HL-60 (cell line): ENCODE measurements around the gene SCYL2.

Experiments used
- DNase-seq, 2 experiments: peaks; one replicate each; pipeline ENCODE4 v3.0.0-alpha.2; 2010 to 2020; ENCODE audit warnings: low read depth in 1 of 2, low spot score in 1 of 2
- H3K27ac ChIP-seq: fragments of 250-450 bp; sonication (Bioruptor Pico); replicated peaks from 2 replicates; pipeline ENCODE4 v1.5.1; 2020; ENCODE audit warnings: mild to moderate bottlenecking, moderate library complexity
- H3K27me3 ChIP-seq: fragments of 250-450 bp; sonication (Bioruptor Pico); 2 replicates; pipeline ENCODE4 v1.5.1; 2021; ENCODE audit warnings: mild to moderate bottlenecking, moderate library complexity; ENCODE audit not compliant: insufficient read depth, poor library complexity, severe bottlenecking
- H3K4me3 ChIP-seq: replicated peaks from 2 replicates; pipeline ENCODE4 v1.5.1; 2011; ENCODE audit warnings: mild to moderate bottlenecking, control low read depth, low read length; ENCODE audit not compliant: insufficient read depth
- GABPA ChIP-seq: IDR thresholded peaks from 2 replicates; pipeline ENCODE4 v1.6.1; 2012; ENCODE audit warnings: low read depth
- POLR2AphosphoS5 ChIP-seq: IDR thresholded peaks from 2 replicates; pipeline ENCODE4 v1.6.1; 2012; ENCODE audit warnings: low read depth
- SPI1 ChIP-seq: IDR thresholded peaks from 2 replicates; pipeline ENCODE4 v1.6.1; 2012; ENCODE audit warnings: low read depth, mild to moderate bottlenecking, borderline replicate concordance
- long read RNA-seq: library from polyadenylated mRNA; unstranded; transcript quantifications from one replicate; pipeline ENCODE4 v2.0.0, GENCODE V29; 2020
- TF ChIP-seq, protein P1 (sequence below): IDR thresholded peaks from one replicate; pipeline ENCODE4 v1.5.1; 2011; ENCODE audit warnings: low read length, control low read depth, inconsistent platforms; ENCODE audit not compliant: insufficient read depth
- TF ChIP-seq, protein P2 (sequence below): IDR thresholded peaks from 2 replicates; pipeline ENCODE4 v1.6.1; 2012; ENCODE audit warnings: low read depth; ENCODE audit not compliant: insufficient replicate concordance

The SCYL2 gene
- long read RNA-seq, full-length matches to known transcripts: 23 of 82 reads
- long read RNA-seq, partial matches to known transcripts: 27 of 82 reads
- long read RNA-seq, other reads (novel, unspliced or antisense): 32 of 82 reads

DNA sequence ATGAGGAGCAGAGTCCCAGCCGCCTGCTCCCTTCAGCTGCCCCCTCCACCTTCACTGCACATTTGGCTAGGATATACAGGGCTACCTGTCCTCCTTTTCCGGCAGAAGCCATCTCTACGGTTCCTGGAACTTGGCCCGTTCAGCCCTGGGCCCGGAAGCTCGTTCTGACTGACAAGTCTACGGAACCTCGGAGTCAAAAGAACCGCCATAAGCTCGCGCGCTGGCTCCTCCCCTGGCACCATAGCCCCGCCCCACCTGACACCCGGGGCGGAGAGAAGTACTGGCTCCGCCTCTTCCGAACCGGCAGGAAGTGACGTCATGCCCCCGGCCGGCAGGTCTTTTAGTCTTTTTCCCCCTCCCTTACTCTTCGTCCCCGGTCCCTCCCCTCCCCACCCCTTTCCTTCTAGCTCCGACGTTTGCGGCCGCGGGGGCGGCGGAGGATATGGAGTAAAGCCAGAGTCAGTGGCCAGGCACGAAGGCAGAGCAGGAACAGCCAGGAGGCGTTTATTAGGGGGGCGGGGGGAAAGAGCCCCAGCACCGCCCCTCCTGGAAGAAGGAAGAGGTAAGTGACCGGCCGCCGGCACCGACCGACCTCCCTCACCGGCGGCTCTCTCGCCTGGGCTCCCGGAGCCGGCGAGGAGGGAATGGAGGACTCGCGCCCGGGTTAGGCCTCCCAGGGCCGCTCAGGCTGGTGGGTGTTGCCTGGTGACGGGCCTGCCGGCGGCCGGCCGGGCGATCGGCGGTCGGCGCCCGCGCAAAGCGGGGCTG lies at the start of gene SCYL2, which contains the start of gene DEPDC4:
Gene SCYL2, plus strand, starts transcription at position 343 of the 768 bp plus-strand sequence. CDS start 15,794 bp downstream, outside the sequence.
Gene DEPDC4, minus strand, starts transcription at position 245 of the 768 bp plus-strand sequence. Its CDS starts 3 bp downstream, at position 242.
- peak; percentile 92 to 95 for DNase-seq
- Histone ChIP-seq H3K27me3 (no peaks in the 10 kb centered on the region), H3K27ac (peak within 1 kb of the TSS; percentile 85)

GRCh38 chr12:100219328-100220109 lies 47.5 kb upstream of the SCYL2 start:
- no peaks in the 10 kb centered on the region for H3K27me3 ChIP-seq

More for the DNA sequence above, at the start of gene SCYL2, which contains the start of gene DEPDC4:
- H3K4me3 ChIP-seq: peak within 1 kb of the TSS; percentile 64
- TF ChIP-seq GABPA (peak; percentile 59), SPI1 (peak; percentile 9; the same call in 1 of the 2 replicates), POLR2AphosphoS5 (peak; percentile 42; the same call in 1 of the 2 replicates)
- TF ChIP-seq, protein P1, sequence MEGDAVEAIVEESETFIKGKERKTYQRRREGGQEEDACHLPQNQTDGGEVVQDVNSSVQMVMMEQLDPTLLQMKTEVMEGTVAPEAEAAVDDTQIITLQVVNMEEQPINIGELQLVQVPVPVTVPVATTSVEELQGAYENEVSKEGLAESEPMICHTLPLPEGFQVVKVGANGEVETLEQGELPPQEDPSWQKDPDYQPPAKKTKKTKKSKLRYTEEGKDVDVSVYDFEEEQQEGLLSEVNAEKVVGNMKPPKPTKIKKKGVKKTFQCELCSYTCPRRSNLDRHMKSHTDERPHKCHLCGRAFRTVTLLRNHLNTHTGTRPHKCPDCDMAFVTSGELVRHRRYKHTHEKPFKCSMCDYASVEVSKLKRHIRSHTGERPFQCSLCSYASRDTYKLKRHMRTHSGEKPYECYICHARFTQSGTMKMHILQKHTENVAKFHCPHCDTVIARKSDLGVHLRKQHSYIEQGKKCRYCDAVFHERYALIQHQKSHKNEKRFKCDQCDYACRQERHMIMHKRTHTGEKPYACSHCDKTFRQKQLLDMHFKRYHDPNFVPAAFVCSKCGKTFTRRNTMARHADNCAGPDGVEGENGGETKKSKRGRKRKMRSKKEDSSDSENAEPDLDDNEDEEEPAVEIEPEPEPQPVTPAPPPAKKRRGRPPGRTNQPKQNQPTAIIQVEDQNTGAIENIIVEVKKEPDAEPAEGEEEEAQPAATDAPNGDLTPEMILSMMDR: no peak
- TF ChIP-seq, protein P2, sequence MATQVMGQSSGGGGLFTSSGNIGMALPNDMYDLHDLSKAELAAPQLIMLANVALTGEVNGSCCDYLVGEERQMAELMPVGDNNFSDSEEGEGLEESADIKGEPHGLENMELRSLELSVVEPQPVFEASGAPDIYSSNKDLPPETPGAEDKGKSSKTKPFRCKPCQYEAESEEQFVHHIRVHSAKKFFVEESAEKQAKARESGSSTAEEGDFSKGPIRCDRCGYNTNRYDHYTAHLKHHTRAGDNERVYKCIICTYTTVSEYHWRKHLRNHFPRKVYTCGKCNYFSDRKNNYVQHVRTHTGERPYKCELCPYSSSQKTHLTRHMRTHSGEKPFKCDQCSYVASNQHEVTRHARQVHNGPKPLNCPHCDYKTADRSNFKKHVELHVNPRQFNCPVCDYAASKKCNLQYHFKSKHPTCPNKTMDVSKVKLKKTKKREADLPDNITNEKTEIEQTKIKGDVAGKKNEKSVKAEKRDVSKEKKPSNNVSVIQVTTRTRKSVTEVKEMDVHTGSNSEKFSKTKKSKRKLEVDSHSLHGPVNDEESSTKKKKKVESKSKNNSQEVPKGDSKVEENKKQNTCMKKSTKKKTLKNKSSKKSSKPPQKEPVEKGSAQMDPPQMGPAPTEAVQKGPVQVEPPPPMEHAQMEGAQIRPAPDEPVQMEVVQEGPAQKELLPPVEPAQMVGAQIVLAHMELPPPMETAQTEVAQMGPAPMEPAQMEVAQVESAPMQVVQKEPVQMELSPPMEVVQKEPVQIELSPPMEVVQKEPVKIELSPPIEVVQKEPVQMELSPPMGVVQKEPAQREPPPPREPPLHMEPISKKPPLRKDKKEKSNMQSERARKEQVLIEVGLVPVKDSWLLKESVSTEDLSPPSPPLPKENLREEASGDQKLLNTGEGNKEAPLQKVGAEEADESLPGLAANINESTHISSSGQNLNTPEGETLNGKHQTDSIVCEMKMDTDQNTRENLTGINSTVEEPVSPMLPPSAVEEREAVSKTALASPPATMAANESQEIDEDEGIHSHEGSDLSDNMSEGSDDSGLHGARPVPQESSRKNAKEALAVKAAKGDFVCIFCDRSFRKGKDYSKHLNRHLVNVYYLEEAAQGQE: no peak

More at GRCh38 chr12:100219328-100220109, 47.5 kb upstream of the SCYL2 start:
- TF ChIP-seq GABPA (no peak), SPI1 (no peak), POLR2AphosphoS5 (no peak)
- TF ChIP-seq, protein P2: no peak
- TF ChIP-seq, protein P1: no peak
- Histone ChIP-seq H3K4me3 (no peak overlapping the region), H3K27ac (no peak overlapping the region)
- no peak for DNase-seq
